Effector memory CD8-positive, alpha-beta T cell (primary cell): ENCODE measurements around the gene SHH.
A peak's percentile ranks its signal among the peaks of the same experiment; 100 is the strongest.

Experiments
- ATAC-seq: fragments of 150-1000 bp; cut with Tn5 transposase; replicated peaks from 2 replicates; pipeline ENCODE4 v1.10.0; 2021; ENCODE audit warnings: mild to moderate bottlenecking, moderate library complexity
- DNase-seq, 3 experiments: peaks; one replicate each; pipeline ENCODE4 v3.0.0; 2021
- H3K27ac Mint-ChIP-seq, 2 donors: one replicate each; pipeline ENCODE4 v1.8.0; 2022; ENCODE audit warnings: mild to moderate bottlenecking in 2 of 2, mixed read lengths in 2 of 2, moderate library complexity in 2 of 2
- H3K27me3 Mint-ChIP-seq, 2 donors: one replicate each; pipeline ENCODE4 v1.8.0; 2022; ENCODE audit warnings: mixed read lengths in 2 of 2
- H3K36me3 Mint-ChIP-seq: one replicate; pipeline ENCODE4 v1.8.0; 2022; ENCODE audit warnings: mild to moderate bottlenecking, moderate library complexity, mixed read lengths; ENCODE audit not compliant: insufficient read depth
- H3K4me1 Mint-ChIP-seq, 2 donors: one replicate each; pipeline ENCODE4 v1.8.0; 2022; ENCODE audit warnings: low read depth in 2 of 2, mixed read lengths in 2 of 2
- H3K4me3 Mint-ChIP-seq, 2 donors: one replicate each; pipeline ENCODE4 v1.8.0; 2022; ENCODE audit warnings: mild to moderate bottlenecking in 2 of 2, mixed read lengths in 2 of 2, moderate library complexity in 2 of 2
- H3K9me3 Mint-ChIP-seq, 2 donors: one replicate each; pipeline ENCODE4 v1.8.0; 2022; ENCODE audit warnings: mixed read lengths in 2 of 2

SHH gene

DNA sequence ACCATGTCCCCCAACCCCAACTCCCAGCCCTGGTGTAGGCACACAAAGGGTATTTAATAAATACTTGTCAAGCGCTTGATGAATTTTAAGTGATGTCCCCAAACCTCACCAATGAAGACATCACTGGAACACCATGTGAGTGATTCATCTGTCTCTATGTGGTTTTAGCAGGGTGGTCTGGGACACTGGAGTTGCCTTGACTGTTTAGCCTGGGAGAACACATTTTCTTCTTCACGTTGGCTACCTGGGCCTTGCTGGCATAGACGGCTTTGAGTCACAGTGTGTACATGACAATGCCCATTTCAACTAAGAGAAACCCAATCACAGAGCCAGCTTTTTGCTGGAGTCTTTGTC is 24.8 kb upstream of the SHH start:
- Mint-ChIP-seq H3K27ac (no peak overlapping the region), H3K27me3 (peaks cover 17 to 49% of the 10 kb centered on the region in 2 donors), H3K9me3 (no peaks in the 10 kb centered on the region), H3K4me3 (no peak overlapping the region), H3K4me1 (no peaks in the 10 kb centered on the region), H3K36me3 (no peaks in the 10 kb centered on the region)
- no peak for DNase-seq
- no peak for ATAC-seq

DNA sequence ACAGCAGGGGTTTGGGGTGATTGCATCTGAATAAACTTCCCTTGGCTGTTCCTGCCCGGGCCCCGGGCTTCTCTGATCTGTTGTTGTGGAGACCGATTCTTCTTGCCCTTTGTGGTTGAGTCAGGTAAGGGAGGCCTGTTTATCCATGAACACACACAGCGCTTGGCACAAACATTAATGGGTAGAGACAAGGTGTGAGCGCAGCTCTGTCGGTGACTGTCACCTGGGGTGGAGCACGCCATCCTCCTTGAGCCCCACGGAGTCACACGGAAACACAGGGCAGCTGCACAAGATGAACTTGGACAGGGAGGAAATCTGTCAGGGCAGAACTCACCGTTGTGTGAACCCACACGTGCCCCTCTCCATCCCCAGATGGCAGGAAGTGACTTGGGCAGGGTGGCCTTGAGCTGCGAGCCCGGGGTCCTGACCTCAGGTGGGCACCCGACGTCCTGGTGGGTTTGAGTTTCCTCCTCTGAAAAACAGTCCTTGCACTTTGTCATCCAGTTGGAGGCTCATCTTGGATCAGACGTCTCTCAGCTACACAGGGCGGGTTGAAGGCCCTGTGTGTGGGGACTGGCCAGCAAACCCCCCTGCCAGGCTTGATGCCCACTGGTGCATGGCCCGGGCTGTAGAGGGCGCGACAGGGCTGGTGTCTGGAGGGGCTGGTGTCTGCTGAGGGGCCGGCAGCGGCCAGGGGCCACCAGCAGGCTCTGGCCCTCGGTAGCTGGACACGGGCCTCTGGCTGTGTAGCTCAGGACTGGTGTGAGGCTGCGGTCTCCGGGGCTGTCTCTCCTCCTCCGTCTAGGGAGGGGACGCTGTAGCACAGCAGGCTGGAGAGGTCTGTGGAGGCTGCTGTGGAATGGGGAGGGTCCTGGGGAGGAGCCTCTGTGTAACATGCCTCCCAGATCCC is 24.2 kb upstream of the SHH start:
- no peaks in the 10 kb centered on the region for H3K4me1 Mint-ChIP-seq
- no peak for DNase-seq
- no peak overlapping the region for H3K4me3 Mint-ChIP-seq

DNA sequence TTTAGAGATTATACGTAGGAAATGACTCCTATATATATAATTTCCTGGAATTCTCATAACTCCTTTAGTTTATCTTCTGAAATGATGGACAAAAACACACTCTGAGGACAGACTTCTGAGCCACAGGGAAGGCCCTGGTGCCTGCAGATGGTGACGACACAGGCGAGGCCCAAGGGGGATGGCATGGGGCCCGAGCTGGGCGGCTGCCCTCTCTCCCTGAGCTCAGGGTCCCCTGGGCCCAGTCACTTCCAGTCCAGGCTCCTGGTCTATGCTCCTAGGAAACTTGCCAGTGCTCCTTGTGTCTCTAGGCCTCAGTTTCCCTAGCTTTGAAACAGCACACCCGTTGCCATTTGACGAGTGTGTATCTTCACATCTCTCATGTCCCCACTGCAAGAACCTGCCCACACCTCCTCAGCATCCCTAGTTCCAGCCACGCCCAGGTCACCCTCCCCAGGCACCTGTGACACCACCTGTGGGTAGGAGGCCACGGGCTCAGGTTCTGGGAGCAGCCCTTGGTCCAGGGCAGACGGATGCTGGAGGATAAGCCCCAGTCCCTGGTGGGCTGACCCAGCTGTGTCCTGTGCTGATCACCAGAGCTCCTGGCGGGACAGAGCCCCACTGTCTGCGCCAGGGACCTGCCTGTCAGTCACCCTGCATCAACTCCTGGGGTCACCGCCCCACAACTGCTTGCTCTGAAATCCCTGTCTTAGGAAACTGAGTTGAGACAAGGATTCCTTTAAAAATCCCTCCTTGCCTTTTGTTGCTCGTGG is 23.4 kb upstream of the SHH start:
- no peaks in the 10 kb centered on the region for H3K4me1 Mint-ChIP-seq
- H3K27ac Mint-ChIP-seq, result no peak overlapping the region
- H3K4me3 Mint-ChIP-seq, result no peak overlapping the region
- no peaks in the 10 kb centered on the region for H3K9me3 Mint-ChIP-seq
- no peak for ATAC-seq
- H3K36me3 Mint-ChIP-seq, result no peaks in the 10 kb centered on the region
- peaks cover 24 to 49% of the 10 kb centered on the region in 2 donors for H3K27me3 Mint-ChIP-seq
- no peak for DNase-seq

More for the DNA sequence above, 24.2 kb upstream of the SHH start:
- Mint-ChIP-seq H3K36me3 (no peaks in the 10 kb centered on the region), H3K9me3 (no peaks in the 10 kb centered on the region), H3K27ac (no peak overlapping the region), H3K27me3 (peaks cover 18 to 49% of the 10 kb centered on the region in 2 donors)
- no peak for ATAC-seq

DNA sequence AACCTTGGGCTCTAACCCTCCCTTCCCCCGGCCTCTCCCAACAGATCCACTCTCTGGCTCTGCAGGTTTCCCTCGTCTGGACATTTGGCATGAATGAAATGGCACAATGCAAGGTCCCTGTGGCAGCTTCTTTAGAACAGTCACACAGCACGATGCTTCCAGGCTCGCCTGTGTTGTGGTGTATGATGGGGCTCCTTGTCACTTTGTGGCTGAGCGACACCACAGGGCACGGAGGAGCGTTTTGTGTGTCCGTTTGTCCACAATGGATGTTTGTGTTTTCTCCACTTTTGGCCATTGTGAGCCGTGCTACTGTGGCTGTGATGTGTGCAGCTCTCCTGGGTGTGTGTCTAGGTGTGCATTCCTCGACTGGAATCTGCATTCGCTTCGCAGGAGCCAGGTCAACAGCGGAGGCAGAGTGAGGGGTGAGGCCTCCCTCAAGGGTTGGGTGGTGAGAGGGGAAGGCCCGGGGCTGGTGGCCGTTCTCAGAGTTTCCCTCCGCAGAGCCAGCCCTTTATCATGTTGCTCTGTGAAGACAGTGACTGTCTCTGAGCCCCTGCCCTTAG is 22.3 kb upstream of the SHH start:
- no peak overlapping the region for H3K27ac Mint-ChIP-seq
- no peaks in the 10 kb centered on the region for H3K36me3 Mint-ChIP-seq

DNA sequence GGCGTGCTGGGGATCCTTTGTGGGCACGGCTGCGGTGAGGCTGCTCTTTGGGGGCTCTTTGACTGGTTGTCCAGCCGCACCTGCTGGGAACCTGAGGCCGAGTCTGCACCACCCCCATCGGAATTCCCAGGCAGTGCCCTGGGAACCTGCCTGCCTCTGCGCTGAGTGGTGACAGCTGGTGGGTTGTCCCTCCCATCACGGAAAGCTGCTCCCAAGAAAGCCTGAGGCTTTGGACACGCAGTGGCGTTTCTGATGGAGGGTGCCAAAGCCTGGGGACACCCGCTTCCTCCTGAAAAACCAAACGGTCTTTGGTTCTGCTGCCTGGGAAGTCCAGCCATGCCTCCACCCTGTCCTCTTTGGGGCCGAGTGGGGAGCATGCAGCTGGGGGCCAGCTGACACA is 21.4 kb upstream of the SHH start:
- DNase-seq, result no peak
- no peak overlapping the region for H3K4me3 Mint-ChIP-seq
- H3K4me1 Mint-ChIP-seq, result no peaks in the 10 kb centered on the region
- peaks cover 37 to 49% of the 10 kb centered on the region in 2 donors for H3K27me3 Mint-ChIP-seq
- no peak for ATAC-seq
- no peaks in the 10 kb centered on the region for H3K9me3 Mint-ChIP-seq
- no peaks in the 10 kb centered on the region for H3K36me3 Mint-ChIP-seq
- H3K27ac Mint-ChIP-seq, result no peak overlapping the region

More for the DNA sequence above, 22.3 kb upstream of the SHH start:
- no peak for DNase-seq
- Mint-ChIP-seq H3K4me3 (no peak overlapping the region), H3K4me1 (no peaks in the 10 kb centered on the region), H3K27me3 (peaks cover 30 to 50% of the 10 kb centered on the region in 2 donors), H3K9me3 (no peaks in the 10 kb centered on the region)
- no peak for ATAC-seq

DNA sequence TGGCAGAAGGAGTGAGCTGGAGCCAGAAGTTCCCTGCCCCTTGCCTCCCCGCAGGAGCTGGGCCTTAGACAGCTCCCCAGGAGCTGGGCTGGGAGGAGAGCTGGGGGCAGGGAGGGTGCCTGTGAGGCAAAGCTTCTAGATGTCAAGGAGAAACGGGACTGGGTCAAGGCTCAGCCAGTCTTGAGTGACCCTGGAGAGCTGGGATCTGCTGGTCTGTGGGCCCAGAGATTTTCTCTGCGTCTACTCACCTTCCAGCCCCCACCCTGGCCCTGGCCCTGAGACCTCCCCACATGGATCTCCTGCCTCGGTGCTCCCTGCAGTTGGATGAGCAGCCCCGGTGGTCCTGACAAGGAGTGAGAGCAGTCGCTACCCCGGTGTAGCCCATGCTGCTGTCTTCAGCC is 20.3 kb upstream of the SHH start:
- no peaks in the 10 kb centered on the region for H3K9me3 Mint-ChIP-seq
- DNase-seq (no peak), ATAC-seq (no peak)
- H3K36me3 Mint-ChIP-seq, result no peaks in the 10 kb centered on the region
- H3K4me3 Mint-ChIP-seq, result no peak overlapping the region
- peaks cover 46 to 59% of the 10 kb centered on the region in 2 donors for H3K27me3 Mint-ChIP-seq
- no peaks in the 10 kb centered on the region for H3K4me1 Mint-ChIP-seq
- H3K27ac Mint-ChIP-seq, result no peak overlapping the region

DNA sequence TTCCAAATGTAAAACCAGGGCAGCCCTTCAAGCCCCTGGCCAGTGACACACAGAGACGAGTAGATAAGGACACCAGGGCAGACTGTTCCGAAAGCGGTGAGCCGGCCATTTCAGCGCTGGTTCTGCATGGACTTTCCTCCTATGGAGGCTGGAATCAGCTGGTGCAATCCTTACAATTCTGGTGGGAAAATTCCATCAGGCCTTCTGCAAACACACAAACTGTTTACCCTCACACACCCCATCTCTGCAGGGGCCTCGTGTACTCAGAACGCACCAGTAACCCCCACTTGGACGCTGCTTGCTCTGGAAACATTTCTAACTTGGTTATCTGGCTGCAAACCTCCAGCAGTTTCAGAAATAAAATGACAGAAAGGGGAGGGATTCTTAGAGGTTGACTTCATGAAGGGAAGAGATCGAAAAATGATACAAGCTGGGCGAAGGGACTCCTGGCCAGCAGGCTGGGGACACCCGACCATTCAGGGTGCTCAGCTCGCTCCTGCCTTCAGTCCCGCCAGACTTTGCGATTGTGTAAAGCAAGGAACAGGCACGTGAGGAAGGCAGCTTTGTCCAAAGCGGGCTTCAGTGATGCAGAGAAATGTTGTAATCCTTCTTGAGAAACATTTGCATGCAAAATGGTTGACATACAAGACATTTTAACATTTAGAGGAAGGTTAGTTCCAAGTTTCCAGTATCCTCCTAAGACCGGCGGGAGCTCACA is 19.7 kb upstream of the SHH start:
- H3K27me3 Mint-ChIP-seq, result peaks cover 47 to 64% of the 10 kb centered on the region in 2 donors
- no peaks in the 10 kb centered on the region for H3K9me3 Mint-ChIP-seq
- peak overlapping the region in 1 of 2 donors; percentile 13 for H3K27ac Mint-ChIP-seq
- no peaks in the 10 kb centered on the region for H3K4me1 Mint-ChIP-seq
- ATAC-seq, result no peak
- no peak overlapping the region for H3K4me3 Mint-ChIP-seq
- H3K36me3 Mint-ChIP-seq, result no peaks in the 10 kb centered on the region
- no peak for DNase-seq

DNA sequence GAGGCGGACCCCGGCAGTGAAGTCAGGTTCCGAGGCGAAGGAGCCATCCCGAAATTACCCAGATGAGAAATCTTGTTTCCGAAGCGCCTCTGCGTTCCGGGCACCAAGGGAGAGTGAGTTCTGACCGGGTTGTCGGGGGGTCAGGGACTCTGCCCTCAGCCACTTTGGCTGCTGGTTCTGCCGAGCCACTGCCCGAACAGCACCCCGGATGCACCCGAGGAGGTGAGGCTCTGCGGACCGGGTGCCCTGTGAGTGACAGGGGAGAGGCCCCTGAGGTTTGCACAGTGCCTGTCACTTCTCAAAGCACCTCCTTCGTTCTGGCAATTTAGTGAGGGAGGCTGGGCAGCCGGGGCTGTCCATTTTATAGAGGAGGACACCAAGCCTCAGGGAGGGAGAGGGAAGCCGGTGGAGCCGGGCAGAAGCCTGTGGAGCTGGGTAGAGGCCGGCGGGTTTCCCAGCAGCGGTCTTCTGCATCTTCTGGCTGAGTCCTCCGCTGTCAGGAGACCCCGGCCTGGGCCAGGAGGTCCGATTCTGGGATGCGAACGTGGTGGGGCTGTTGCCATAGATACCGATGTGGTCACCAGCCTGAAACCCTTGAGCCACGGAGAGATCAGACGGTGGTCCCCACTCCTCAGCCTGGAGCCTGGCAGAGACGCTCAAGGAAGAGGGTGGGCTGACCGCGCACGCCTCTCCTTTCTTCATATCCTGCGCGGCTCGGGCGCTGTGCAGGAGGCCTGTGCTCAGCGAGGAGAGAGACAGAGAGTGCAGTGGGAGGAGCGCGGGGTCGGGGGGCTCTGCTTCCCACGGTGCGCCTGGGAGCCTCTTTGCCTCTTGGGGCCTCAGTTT is 18.9 kb upstream of the SHH start:
- Mint-ChIP-seq H3K27ac (no peak overlapping the region), H3K9me3 (no peaks in the 10 kb centered on the region), H3K27me3 (peaks cover 54 to 68% of the 10 kb centered on the region in 2 donors), H3K4me1 (no peaks in the 10 kb centered on the region), H3K4me3 (no peak overlapping the region), H3K36me3 (no peaks in the 10 kb centered on the region)
- DNase-seq, result no peak
- no peak for ATAC-seq

DNA sequence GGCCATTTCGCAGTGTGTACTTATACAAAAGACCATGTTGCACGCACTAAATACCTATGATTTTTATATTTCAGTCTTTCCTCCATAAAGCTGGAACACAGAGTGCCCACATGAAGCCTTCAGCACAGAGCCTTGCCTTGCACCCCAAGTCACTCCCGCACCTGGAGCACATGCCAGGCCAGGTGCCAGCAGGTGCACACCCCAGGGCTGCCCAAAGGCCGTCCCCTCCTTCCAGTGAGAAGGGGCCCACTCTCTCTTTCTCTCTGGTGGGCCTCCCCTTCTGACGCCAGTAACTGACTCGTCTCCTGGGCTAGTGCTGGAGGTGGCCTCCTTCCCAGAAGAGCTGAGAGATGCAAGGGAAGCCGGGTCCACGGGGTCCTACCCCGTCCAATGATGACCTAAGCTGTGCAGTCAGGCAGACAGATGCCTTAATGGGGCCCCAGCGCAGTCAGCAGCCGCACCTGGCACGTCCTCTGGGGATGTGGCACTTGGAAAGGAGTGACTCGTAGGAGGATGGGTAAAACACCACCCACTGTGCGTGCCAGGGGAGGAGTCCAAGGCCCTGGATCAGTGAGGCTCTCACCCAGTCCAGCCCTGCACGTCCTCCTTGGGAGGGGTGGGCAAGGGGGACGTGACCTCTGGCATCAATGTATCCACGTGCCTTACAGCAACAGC is 17.7 kb upstream of the SHH start:
- no peak overlapping the region for H3K27ac Mint-ChIP-seq
- H3K36me3 Mint-ChIP-seq, result no peaks in the 10 kb centered on the region
- DNase-seq, result no peak

DNA sequence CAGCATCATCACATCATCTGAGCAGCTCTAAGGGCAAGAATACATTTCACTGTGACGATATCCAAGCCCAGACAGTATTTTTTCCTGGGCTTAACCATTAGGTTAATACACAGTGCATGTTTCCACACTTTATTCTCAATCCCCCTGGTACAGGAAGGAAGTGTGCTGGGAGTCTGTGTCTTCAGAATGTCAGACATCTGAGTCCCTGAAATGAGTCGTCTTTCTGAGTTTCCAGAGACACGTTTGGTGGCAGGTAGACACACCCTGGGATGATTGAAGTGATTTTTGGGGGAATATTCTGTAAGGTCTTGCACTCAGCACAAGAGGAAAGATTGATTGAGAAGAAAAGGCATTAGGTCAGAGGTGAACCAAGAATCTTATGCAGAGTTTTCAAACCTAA is 13.1 kb upstream of the SHH start:
- H3K9me3 Mint-ChIP-seq, result no peaks in the 10 kb centered on the region
- no peaks in the 10 kb centered on the region for H3K36me3 Mint-ChIP-seq
- peaks cover 0 to 1% of the 10 kb centered on the region in 2 donors for H3K4me1 Mint-ChIP-seq
- ATAC-seq, result no peak
- no peak for DNase-seq
- H3K27me3 Mint-ChIP-seq, result peaks cover 69 to 98% of the 10 kb centered on the region in 2 donors
- H3K4me3 Mint-ChIP-seq, result no peak overlapping the region
- no peak overlapping the region for H3K27ac Mint-ChIP-seq

More for the DNA sequence above, 17.7 kb upstream of the SHH start:
- no peak overlapping the region for H3K4me3 Mint-ChIP-seq
- no peaks in the 10 kb centered on the region for H3K9me3 Mint-ChIP-seq
- H3K4me1 Mint-ChIP-seq, result no peaks in the 10 kb centered on the region
- no peak for ATAC-seq
- H3K27me3 Mint-ChIP-seq, result peaks cover 61 to 73% of the 10 kb centered on the region in 2 donors

DNA sequence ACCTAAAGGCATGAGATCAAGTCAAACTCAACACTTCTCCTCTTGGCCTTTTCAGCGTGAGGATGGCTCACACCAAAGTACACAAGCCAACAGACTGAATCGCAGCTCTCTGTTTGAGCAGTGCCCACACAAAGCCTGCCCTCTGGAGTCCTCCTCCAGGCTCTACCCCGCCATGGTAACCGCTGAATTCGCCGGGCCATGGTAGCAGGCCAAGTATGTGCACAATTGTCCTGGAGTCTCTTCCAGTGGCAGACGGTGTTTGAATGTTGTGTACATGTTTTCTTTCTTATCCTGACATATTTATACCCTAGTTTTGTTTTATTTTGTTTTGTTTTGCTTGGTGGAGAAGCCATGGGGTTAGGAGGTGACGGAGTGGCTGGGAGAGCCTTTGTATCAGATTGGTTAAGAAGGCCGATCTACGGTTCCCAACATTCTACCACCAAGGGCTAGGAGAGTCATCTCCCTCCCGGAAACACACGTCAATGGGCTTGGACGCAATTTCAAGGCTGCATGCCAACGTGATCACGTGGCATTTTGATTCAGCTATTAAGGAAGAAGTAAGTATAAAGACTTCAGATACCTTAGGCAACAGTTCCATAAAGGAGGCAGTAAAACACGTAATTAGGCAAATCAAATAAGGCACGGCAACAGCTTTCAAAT is 12.1 kb upstream of the SHH start:
- Mint-ChIP-seq H3K27me3 (peaks cover 65 to 99% of the 10 kb centered on the region in 2 donors), H3K9me3 (no peaks in the 10 kb centered on the region), H3K36me3 (no peaks in the 10 kb centered on the region), H3K27ac (no peak overlapping the region), H3K4me3 (no peak overlapping the region), H3K4me1 (peaks cover 0 to 1% of the 10 kb centered on the region in 2 donors)
- DNase-seq (no peak), ATAC-seq (no peak)

DNA sequence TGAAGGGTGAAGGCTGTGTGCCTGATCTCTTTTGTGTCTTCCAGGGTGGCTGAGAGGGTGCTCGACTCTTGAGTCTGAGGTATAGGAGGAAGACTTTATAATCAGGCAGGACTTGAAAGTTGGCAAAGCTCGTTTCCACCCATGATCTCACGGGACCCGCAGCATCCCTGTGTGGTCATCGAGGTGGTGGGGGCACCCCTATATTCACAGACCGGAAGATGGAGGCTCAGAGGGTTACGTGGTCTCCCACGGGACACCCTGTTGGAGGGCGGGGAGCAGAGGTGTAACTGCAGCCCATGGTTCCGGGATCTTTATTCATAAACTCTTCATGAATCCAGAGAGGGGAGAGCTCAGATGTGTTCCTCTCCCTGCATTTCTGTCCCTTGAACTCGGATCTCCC is 9.6 kb upstream of the SHH start:
- no peak for ATAC-seq
- H3K4me3 Mint-ChIP-seq, result no peak overlapping the region

More for the DNA sequence above, 9.6 kb upstream of the SHH start:
- Mint-ChIP-seq H3K27ac (no peak overlapping the region), H3K9me3 (no peaks in the 10 kb centered on the region), H3K4me1 (peaks cover 0 to 1% of the 10 kb centered on the region in 2 donors), H3K27me3 (peaks cover 56 to 90% of the 10 kb centered on the region in 2 donors), H3K36me3 (no peaks in the 10 kb centered on the region)
- no peak for DNase-seq
